Upper lobe of left lung (tissue), 6 donors: ENCODE measurements around the gene SFSWAP. TPM values are rescaled to one million over a fixed set of nuclear protein-coding genes. Genes with fewer than 3 reads are reported as not detected.

Source experiments
- ATAC-seq, 2 donors: fragments of 200-7000 bp; cut with Tn5 transposase; one replicate each; pipeline ENCODE4 v1.9.1; 2022; ENCODE audit warnings: mild to moderate bottlenecking in 2 of 2, moderate library complexity in 2 of 2; ENCODE audit not compliant: low FRiP score in 2 of 2
- DNase-seq, 2 donors: peaks; one replicate each; pipeline ENCODE4 v3.0.0-alpha.2; 2019 to 2020
- H3K27ac ChIP-seq, 4 donors: fragments of 200-600 bp; sonication (generic); one replicate each; pipeline ENCODE4 v1.5.1; 2016 to 2019
- H3K27me3 ChIP-seq, 4 donors: fragments of 200-600 bp; sonication (generic); one replicate each; pipeline ENCODE4 v1.5.1; 2017 to 2019
- H3K36me3 ChIP-seq, 4 donors: fragments of 200-600 bp; sonication (generic); one replicate each; pipeline ENCODE4 v1.5.1; 2016 to 2019
- H3K4me1 ChIP-seq, 4 donors: fragments of 200-600 bp; sonication (generic); one replicate each; pipeline ENCODE4 v1.5.1; 2018 to 2019
- H3K4me3 ChIP-seq, 4 donors: fragments of 200-600 bp; sonication (generic); one replicate each; pipeline ENCODE4 v1.5.1; 2017 to 2019; ENCODE audit warnings: mild to moderate bottlenecking in 2 of 4, moderate library complexity in 1 of 4
- H3K9me3 ChIP-seq, 4 donors: fragments of 200-600 bp; sonication (generic); one replicate each; pipeline ENCODE4 v1.5.1; 2018 to 2019
- EP300 ChIP-seq, 4 donors: sonication (generic); formaldehyde crosslinking; IDR thresholded peaks; one replicate each; pipeline ENCODE4 v1.5.1; 2017; ENCODE audit warnings: antibody characterized with exemption in 4 of 4, control low read depth in 2 of 4
- POLR2A ChIP-seq, 4 donors: fragments of 450-650 bp; IDR thresholded peaks; one replicate each; pipeline ENCODE4 v1.5.1; 2016 to 2017; ENCODE audit warnings: antibody characterized with exemption in 4 of 4, mild to moderate bottlenecking in 2 of 4
- POLR2AphosphoS5 ChIP-seq, 2 donors: sonication (generic); formaldehyde crosslinking; IDR thresholded peaks; one replicate each; pipeline ENCODE4 v1.5.1; 2017; ENCODE audit warnings: antibody characterized with exemption in 2 of 2
- WGBS, 2 donors: methylation state at CpG; one replicate each; pipeline ENCODE4 v1.1.5; 2017 to 2018; 5-methylcytosine and 5-hydroxymethylcytosine counted together
- small RNA-seq, 4 donors: library from RNA; depleted of rRNA; stranded (forward); fragments of <200 nt; gene quantifications; one replicate each; pipeline ENCODE3, GENCODE V24; 2016
- total RNA-seq, 6 donors: library from RNA; depleted of rRNA in 4 of 6; stranded (reverse); fragments of >200 nt in 4 of 6; gene quantifications; one replicate each; pipeline versions ENCODE4 v1.1.0 to v1.2.1, GENCODE V29; 2016 to 2021
- TF ChIP-seq, protein P1 (sequence below), 6 experiments: fragments of 450-650 bp in 4 of 6; fragments of 200-600 bp in 2 of 6; sonication (generic) in 2 of 6; IDR thresholded peaks; one replicate each; pipeline ENCODE4 v1.5.1; 2016 to 2019; ENCODE audit warnings: antibody characterized with exemption in 6 of 6
- donor health status: DM: no; HTN: no; CAD: no; lungs with moderate emphysema.
- donor health status: DM: no; HTN: yes; CAD: no; lungs with severe emphysema.

The SFSWAP gene
- total RNA-seq, 6 donors from 2014 or later: 33.9 to 136 (median 51.4) TPM

GRCh38 chr12:131844656-131845055 is 133.8 kb downstream of the SFSWAP start:
- H3K27ac ChIP-seq: no peak overlapping the region
- no peaks in the 10 kb centered on the region for H3K4me1 ChIP-seq
- WGBS, 2 donors: 95 to 97% methylated on average over 14 to 25 of the region's 25 CpGs
- TF ChIP-seq, protein P1, sequence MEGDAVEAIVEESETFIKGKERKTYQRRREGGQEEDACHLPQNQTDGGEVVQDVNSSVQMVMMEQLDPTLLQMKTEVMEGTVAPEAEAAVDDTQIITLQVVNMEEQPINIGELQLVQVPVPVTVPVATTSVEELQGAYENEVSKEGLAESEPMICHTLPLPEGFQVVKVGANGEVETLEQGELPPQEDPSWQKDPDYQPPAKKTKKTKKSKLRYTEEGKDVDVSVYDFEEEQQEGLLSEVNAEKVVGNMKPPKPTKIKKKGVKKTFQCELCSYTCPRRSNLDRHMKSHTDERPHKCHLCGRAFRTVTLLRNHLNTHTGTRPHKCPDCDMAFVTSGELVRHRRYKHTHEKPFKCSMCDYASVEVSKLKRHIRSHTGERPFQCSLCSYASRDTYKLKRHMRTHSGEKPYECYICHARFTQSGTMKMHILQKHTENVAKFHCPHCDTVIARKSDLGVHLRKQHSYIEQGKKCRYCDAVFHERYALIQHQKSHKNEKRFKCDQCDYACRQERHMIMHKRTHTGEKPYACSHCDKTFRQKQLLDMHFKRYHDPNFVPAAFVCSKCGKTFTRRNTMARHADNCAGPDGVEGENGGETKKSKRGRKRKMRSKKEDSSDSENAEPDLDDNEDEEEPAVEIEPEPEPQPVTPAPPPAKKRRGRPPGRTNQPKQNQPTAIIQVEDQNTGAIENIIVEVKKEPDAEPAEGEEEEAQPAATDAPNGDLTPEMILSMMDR (IDR thresholded peaks at IDR 0.05): no peak
- no peak for TF ChIP-seq EP300 (IDR thresholded peaks at IDR 0.05)
- TF ChIP-seq POLR2AphosphoS5 (IDR thresholded peaks at IDR 0.05): no peak
- no peak for TF ChIP-seq POLR2A (IDR thresholded peaks at IDR 0.05)
- DNase-seq (peak in 1 of 2 donors; percentile 72), ATAC-seq (no peak)
- H3K4me3 ChIP-seq: no peak overlapping the region
- no peaks in the 10 kb centered on the region for H3K9me3 ChIP-seq
- no peaks in the 10 kb centered on the region for H3K27me3 ChIP-seq
- H3K36me3 ChIP-seq: no peaks in the 10 kb centered on the region

GRCh38 chr12:131845121-131845520 is 134.2 kb downstream of the SFSWAP start:
- Histone ChIP-seq H3K27ac (no peak overlapping the region), H3K4me3 (no peak overlapping the region), H3K36me3 (no peaks in the 10 kb centered on the region), H3K9me3 (no peaks in the 10 kb centered on the region), H3K27me3 (no peaks in the 10 kb centered on the region), H3K4me1 (no peaks in the 10 kb centered on the region)
- ATAC-seq (no peak), DNase-seq (peak in 1 of 2 donors; percentile 77)
- 80 to 90% methylated on average over 1 to 29 of the region's 29 CpGs for WGBS, 2 donors
- no peak for TF ChIP-seq EP300 (IDR thresholded peaks at IDR 0.05)
- TF ChIP-seq, protein P1 (IDR thresholded peaks at IDR 0.05): no peak
- no peak for TF ChIP-seq POLR2A (IDR thresholded peaks at IDR 0.05)
- no peak for TF ChIP-seq POLR2AphosphoS5 (IDR thresholded peaks at IDR 0.05)

GRCh38 chr12:131847456-131847855 is 136.6 kb downstream of the SFSWAP start:
- Histone ChIP-seq H3K4me3 (no peak overlapping the region), H3K27me3 (no peaks in the 10 kb centered on the region), H3K9me3 (no peaks in the 10 kb centered on the region), H3K27ac (no peak overlapping the region), H3K36me3 (no peaks in the 10 kb centered on the region), H3K4me1 (peaks cover 0 to 7% (median 0%) of the 10 kb centered on the region in 4 donors)
- ATAC-seq (no peak), DNase-seq (no peak)
- WGBS, 2 donors: 86 to 91% methylated on average over 10 of the region's 10 CpGs
- TF ChIP-seq EP300 (IDR thresholded peaks at IDR 0.05) (no peak), POLR2A (IDR thresholded peaks at IDR 0.05) (no peak), POLR2AphosphoS5 (IDR thresholded peaks at IDR 0.05) (no peak)
- TF ChIP-seq, protein P1 (IDR thresholded peaks at IDR 0.05): no peak

- DNase-seq (no peak), ATAC-seq (no peak)
- whole genome bisulfite sequencing, 2 donors: 83 to 84% methylated on average over 23 to 24 of the region's 24 CpGs
- Histone ChIP-seq H3K36me3 (no peaks in the 10 kb centered on the region), H3K9me3 (no peaks in the 10 kb centered on the region), H3K27me3 (no peaks in the 10 kb centered on the region), H3K27ac (no peak overlapping the region), H3K4me1 (peaks cover 0 to 7% (median 0%) of the 10 kb centered on the region in 4 donors), H3K4me3 (no peak overlapping the region)
- TF ChIP-seq, protein P1 (IDR thresholded peaks at IDR 0.05): no peak
- TF ChIP-seq EP300 (IDR thresholded peaks at IDR 0.05) (no peak), POLR2A (IDR thresholded peaks at IDR 0.05) (no peak), POLR2AphosphoS5 (IDR thresholded peaks at IDR 0.05) (no peak)
These were observed 137.9 kb downstream of the SFSWAP start for GRCh38 chr12:131848753-131849152.

Small RNA genes within 50 kb of the gene (small RNA-seq; reads per million reads assigned to genes)
- gene RNA5SP377 (0 reads per million in 4 donors), gene RNA5SP378 (0 to 0.11 (median 0) reads per million in 4 donors), gene RNU6-1017P (0 reads per million in 4 donors)

Other genes with a start within 250 kb of the SFSWAP start
- gene MMP17, start 117.3 kb downstream of the SFSWAP start, total RNA-seq: 1 to 10 TPM; 3.1 to 7.1 (median 5.9) TPM
- gene ULK1, start 183.5 kb downstream of the SFSWAP start, total RNA-seq: 10 to 100 TPM in 5 of 6 donors, 1 to 10 TPM in 1; 6.8 to 93.2 (median 40.7) TPM
- gene PUS1, start 218.2 kb downstream of the SFSWAP start, total RNA-seq: 10 to 100 TPM; 11.3 to 30.7 (median 22.5) TPM
- 10 to 100 TPM; 21.7 to 61.8 (median 40.4) TPM for gene EP400, start 238.9 kb downstream of the SFSWAP start, total RNA-seq